Activated naive CD4-positive, alpha-beta T cell treated with anti-CD3 and anti-CD28 coated beads, Interleukin-2, amount 50 U/mL, for 24 hours (primary cell): Measurements from ENCODE around the gene MS4A12.
"Not testable (repeated sequence)": the region's sequence is repeated elsewhere in the genome, so short reads cannot be mapped to it uniquely, and the experiment has no call there.

Experiments used
- H3K27ac Mint-ChIP-seq: one replicate; pipeline ENCODE4 v1.8.0; 2021; ENCODE audit warnings: mild to moderate bottlenecking, mixed read lengths
- H3K27me3 Mint-ChIP-seq: one replicate; pipeline ENCODE4 v1.8.0; 2021; ENCODE audit warnings: mixed read lengths
- H3K36me3 Mint-ChIP-seq: one replicate; pipeline ENCODE4 v1.8.0; 2021; ENCODE audit warnings: mixed read lengths
- H3K4me1 Mint-ChIP-seq: one replicate; pipeline ENCODE4 v1.8.0; 2021; ENCODE audit warnings: mixed read lengths
- H3K4me3 Mint-ChIP-seq: one replicate; pipeline ENCODE4 v1.8.0; 2021; ENCODE audit warnings: mild to moderate bottlenecking, mixed read lengths
- H3K9me3 Mint-ChIP-seq: one replicate; pipeline ENCODE4 v1.8.0; 2021; ENCODE audit warnings: mixed read lengths

Gene MS4A12

DNA sequence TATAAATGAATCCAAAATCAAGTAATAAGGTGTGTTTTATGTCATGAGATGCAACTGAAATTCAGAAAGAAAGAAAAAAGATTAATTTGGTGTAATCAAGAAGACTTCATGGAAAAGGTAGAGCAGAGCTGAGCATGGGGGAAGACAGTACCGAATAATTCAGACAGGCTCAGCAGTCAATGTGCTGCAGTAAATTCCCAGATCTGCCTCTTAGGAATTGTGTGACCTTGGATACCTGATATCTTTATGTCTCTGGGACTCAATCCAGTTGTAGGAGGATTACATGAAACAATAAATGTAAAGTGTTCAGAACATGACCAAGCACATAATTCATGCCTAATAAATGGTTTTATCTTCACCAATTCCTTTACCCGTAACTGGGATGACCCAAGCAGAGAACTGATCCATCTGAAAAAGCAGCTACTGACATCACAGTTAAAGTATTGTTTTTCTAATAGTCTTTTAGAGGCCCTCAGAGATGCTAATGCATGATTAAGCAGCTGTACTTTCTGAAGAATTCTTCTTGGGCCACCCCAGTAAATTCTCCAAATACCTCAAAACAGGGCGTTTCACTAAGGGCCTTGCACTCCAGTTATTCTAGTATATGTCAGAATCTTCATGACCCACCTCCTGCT, 7.8 kb downstream of the MS4A12 start:
- H3K9me3 Mint-ChIP-seq: no peaks in the 10 kb centered on the region
- no peaks in the 10 kb centered on the region for H3K36me3 Mint-ChIP-seq
- H3K4me1 Mint-ChIP-seq: peaks cover 11% of the 10 kb centered on the region
- H3K27me3 Mint-ChIP-seq: peaks cover 4% of the 10 kb centered on the region
- no peak overlapping the region for H3K27ac Mint-ChIP-seq
- no peak overlapping the region for H3K4me3 Mint-ChIP-seq

- Mint-ChIP-seq H3K9me3 (no peaks in the 10 kb centered on the region), H3K27ac (no peak overlapping the region), H3K27me3 (peaks cover 3% of the 10 kb centered on the region), H3K36me3 (no peaks in the 10 kb centered on the region), H3K4me3 (no peak overlapping the region), H3K4me1 (peaks cover 11% of the 10 kb centered on the region)
Observed at GRCh38 chr11:60502221-60502775, 9.7 kb downstream of the MS4A12 start.

GRCh38 chr11:60504219-60504905, 11.8 kb downstream of the MS4A12 start:
- Mint-ChIP-seq H3K36me3 (no peaks in the 10 kb centered on the region), H3K4me3 (no peak overlapping the region), H3K9me3 (no peaks in the 10 kb centered on the region), H3K27me3 (peaks cover 5% of the 10 kb centered on the region), H3K4me1 (peaks cover 11% of the 10 kb centered on the region), H3K27ac (no peak overlapping the region)

- H3K4me1 Mint-ChIP-seq, H3K27me3 Mint-ChIP-seq, H3K27ac Mint-ChIP-seq, H3K4me3 Mint-ChIP-seq, H3K9me3 Mint-ChIP-seq, H3K36me3 Mint-ChIP-seq: not testable (repeated sequence)
Observed at GRCh38 chr11:60509609-60510008, 17.0 kb downstream of the MS4A12 start.

DNA sequence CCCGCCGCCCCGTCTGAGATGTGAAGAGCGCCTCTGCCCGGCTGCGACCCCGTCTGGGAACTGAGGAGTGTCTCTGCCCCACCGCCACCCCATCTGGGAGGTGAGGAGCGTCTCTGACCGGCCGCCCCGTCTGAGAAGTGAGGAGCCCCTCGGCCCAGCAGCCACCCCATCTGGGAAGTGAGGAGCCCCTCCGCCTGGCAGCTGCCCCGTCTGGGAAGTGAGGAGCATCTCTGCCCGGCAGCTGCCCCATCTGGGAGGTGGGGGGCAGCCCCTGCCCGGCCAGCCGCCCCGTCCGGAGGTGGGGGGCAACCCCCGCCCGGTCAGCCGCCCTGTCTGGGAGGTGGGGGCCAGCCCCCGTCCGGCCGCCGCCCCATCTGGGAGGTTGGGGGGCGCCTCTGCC, 17.6 kb downstream of the MS4A12 start:
- not testable (repeated sequence) for H3K9me3 Mint-ChIP-seq, H3K4me3 Mint-ChIP-seq, H3K27me3 Mint-ChIP-seq, H3K4me1 Mint-ChIP-seq, H3K27ac Mint-ChIP-seq, H3K36me3 Mint-ChIP-seq

- H3K36me3 Mint-ChIP-seq: peaks cover 1% of the 10 kb centered on the region
- H3K4me1 Mint-ChIP-seq: no peaks in the 10 kb centered on the region
- H3K27ac Mint-ChIP-seq: no peak overlapping the region
- no peak overlapping the region for H3K4me3 Mint-ChIP-seq
- no peaks in the 10 kb centered on the region for H3K9me3 Mint-ChIP-seq
- peaks cover 7% of the 10 kb centered on the region for H3K27me3 Mint-ChIP-seq
Observed at GRCh38 chr11:60511393-60511792, 18.8 kb downstream of the MS4A12 start.

DNA sequence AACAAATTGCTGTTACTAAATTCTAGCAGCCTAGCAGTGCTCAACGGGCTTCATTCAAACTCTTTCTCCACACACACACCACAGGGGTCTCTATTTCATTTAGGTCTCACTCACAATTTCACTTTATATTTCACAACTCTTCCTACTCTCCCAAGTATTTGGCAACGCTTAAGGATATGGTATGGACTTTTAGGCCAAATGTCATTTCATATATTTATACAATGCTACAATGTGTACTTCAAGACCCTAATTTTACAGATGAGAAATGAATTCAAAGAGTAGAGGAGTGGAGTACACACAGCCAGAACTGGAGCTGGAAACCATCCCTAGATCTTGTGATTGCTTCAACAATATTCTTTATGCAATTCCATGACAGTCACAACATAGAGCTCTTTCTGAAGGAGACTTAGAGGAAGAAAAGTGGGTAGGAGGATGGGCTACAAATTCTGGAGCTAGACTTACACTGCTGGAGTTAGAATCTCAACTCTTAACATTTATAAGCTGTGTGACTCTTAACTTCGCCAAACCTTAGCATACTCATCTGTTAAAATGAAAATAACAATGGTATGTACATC, 20.2 kb downstream of the MS4A12 start:
- Mint-ChIP-seq H3K27me3 (peaks cover 5% of the 10 kb centered on the region), H3K36me3 (peaks cover 1% of the 10 kb centered on the region)

GRCh38 chr11:60513496-60514460, 21.2 kb downstream of the MS4A12 start:
- H3K27ac Mint-ChIP-seq: no peak overlapping the region
- H3K9me3 Mint-ChIP-seq: peaks cover 2% of the 10 kb centered on the region
- H3K27me3 Mint-ChIP-seq: peaks cover 8% of the 10 kb centered on the region
- H3K4me3 Mint-ChIP-seq: no peak overlapping the region
- no peaks in the 10 kb centered on the region for H3K4me1 Mint-ChIP-seq
- H3K36me3 Mint-ChIP-seq: peaks cover 1% of the 10 kb centered on the region

More for the DNA sequence above, 20.2 kb downstream of the MS4A12 start:
- H3K9me3 Mint-ChIP-seq: no peaks in the 10 kb centered on the region
- H3K4me1 Mint-ChIP-seq: no peaks in the 10 kb centered on the region
- no peak overlapping the region for H3K4me3 Mint-ChIP-seq
- no peak overlapping the region for H3K27ac Mint-ChIP-seq

DNA sequence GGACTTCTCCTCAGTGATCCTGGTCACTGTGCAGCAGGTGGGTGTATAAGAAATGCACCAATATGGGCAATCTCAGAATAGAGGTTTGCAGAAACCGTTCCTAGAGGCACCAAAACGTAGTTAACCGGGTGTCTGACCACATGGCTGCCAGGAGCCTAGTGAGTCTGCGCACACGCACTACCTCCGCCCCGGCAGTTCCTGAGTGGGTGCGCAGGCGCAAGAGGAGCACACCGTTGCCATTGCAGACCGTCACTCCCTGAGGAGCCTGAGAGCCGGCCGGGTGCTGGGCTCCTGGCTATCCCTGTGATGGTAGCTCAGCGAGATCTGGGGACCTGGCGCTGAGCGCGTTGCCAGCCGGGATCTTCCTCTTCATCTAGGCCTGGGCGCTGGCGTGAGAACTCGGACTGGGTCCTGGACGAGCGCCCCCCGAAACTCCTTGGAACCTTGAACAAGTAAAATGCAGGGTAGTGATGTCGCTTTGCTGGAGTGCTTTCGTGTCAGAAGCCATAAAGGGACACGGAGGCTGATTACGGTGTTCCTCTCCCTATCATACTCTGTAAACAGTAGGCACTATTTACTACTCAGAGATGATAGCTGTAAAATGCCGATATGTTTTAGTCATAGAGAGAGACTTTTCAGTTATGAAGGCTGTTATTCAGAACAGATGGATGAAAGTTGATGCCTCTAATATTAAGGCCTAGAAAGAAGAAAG, 22.7 kb downstream of the MS4A12 start, which contains the start of gene MS4A13:
Gene MS4A13, plus strand, starts transcription at position 249 of the 712 bp plus-strand sequence. CDS start 2,692 bp downstream, outside the sequence.
- Mint-ChIP-seq H3K27me3 (peaks cover 10% of the 10 kb centered on the region), H3K27ac (no peak within 1 kb of the TSS), H3K4me1 (no peaks in the 10 kb centered on the region), H3K36me3 (peaks cover 1% of the 10 kb centered on the region), H3K4me3 (no peak within 1 kb of the TSS), H3K9me3 (peaks cover 13% of the 10 kb centered on the region)

DNA sequence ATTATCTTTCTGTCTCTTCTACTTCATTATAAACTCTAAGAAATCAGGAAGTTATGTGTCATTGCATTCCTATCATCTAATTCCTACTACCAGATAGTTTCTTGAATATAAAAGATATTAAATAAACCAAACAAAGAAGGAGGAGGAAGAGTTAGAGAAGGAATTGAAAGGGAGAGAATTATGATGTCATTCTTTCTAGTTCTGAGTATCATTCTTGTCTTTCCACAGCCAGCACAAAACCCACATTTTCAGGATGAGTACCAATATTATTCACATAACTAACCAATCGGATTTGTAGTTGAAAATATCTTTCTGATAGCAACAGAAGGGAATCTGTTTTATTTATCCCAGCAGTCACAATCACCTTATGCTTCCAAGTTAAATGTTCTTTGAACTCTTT, 35.9 kb downstream of the MS4A12 start:
- no peaks in the 10 kb centered on the region for H3K36me3 Mint-ChIP-seq
- H3K9me3 Mint-ChIP-seq: no peaks in the 10 kb centered on the region
- no peak overlapping the region for H3K27ac Mint-ChIP-seq
- peaks cover 22% of the 10 kb centered on the region for H3K27me3 Mint-ChIP-seq
- H3K4me3 Mint-ChIP-seq: no peak overlapping the region
- no peaks in the 10 kb centered on the region for H3K4me1 Mint-ChIP-seq

DNA sequence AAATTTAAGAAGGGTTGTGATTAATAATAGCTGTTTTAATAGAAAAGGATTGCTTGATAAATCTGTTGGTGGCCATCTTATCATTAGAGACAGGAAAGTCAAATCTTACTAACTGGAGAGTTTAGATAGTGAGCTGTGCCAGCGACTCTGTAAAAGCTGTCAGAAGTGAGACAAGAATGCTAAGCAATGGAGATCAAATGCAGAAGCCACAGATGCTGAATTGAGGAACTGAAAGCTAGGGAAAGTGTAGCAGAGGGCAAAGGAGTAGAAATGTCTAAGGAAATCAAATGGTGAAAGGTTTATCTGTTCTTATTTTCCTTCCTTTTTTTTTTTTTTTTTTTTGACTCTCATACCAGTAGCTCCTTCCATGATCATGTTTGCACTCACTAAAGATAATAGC, 36.4 kb downstream of the MS4A12 start:
- Mint-ChIP-seq H3K4me1 (no peaks in the 10 kb centered on the region), H3K27ac (no peak overlapping the region), H3K36me3 (no peaks in the 10 kb centered on the region), H3K4me3 (no peak overlapping the region), H3K27me3 (peaks cover 22% of the 10 kb centered on the region), H3K9me3 (no peaks in the 10 kb centered on the region)

DNA sequence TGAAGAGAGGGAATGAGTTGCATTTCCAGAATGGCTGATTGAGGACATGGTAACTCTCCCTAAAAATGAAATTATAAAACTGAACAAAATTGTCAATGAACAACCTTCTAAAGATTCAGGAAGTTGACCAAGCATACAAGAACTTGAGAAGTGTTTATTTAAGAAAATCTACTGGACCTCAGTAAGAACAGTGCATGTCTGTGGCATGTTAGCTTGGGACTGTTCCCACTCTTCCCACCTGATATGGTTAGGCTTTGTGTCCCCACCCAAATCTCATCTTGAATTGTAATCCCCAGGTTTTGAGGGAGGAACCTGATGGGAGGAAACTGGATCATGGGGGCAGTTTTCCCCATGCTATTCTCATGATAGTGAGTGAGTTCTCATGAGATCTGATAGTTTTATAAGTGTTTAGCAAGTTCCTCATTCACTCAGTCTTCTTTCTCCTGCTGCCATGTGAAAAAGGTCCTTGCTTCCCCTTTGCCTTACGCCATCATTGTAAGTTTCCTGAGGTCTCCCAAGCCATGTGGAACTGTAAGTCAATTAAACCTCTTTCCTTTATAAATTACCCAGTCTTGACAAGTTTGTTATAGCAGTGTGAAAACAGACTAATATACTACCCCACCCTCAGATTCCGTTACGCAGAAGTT, 38.0 kb downstream of the MS4A12 start:
- no peaks in the 10 kb centered on the region for H3K9me3 Mint-ChIP-seq
- no peak overlapping the region for H3K4me3 Mint-ChIP-seq
- no peaks in the 10 kb centered on the region for H3K36me3 Mint-ChIP-seq
- H3K4me1 Mint-ChIP-seq: no peaks in the 10 kb centered on the region
- no peak overlapping the region for H3K27ac Mint-ChIP-seq
- H3K27me3 Mint-ChIP-seq: peaks cover 22% of the 10 kb centered on the region

DNA sequence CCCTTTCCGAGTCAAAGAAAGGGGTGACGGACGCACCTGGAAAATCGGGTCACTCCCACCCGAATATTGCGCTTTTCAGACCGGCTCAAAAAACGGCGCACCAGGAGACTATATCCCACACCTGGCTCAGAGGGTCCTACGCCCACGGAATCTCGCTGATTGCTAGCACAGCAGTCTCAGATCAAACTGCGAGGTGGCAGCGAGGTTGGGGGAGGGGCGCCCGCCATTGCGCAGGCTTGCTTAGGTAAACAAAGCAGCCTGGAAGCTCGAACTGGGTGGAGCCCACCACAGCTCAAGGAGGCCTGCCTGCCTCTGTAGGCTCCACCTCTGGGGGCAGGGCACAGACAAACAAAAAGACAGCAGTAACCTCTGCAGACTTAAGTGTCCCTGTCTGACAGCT, 39.8 kb downstream of the MS4A12 start:
- H3K27ac Mint-ChIP-seq, H3K9me3 Mint-ChIP-seq, H3K4me1 Mint-ChIP-seq, H3K4me3 Mint-ChIP-seq, H3K36me3 Mint-ChIP-seq: not testable (repeated sequence)
- H3K27me3 Mint-ChIP-seq: peaks cover 20% of the 10 kb centered on the region

DNA sequence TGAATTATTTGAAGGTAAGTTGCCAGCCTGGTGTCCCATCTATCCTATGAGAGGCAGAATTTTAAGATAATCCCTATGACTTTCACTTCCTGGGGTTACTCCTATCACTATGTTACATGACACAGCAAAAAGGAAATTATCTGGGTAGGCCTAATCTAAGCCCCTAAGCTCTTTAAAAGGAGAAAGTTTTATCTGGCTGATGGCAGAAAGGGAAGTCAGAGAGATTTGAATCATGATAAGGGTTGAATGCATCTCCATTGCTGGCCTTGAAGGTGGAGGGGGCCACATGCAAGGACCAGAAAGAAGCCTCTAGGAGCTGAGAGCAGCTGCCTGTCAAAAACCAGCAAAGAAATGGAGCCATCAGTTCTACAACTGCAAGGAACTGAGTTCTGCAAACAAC, 46.0 kb downstream of the MS4A12 start:
- not testable (repeated sequence) for H3K36me3 Mint-ChIP-seq, H3K27ac Mint-ChIP-seq, H3K4me1 Mint-ChIP-seq, H3K27me3 Mint-ChIP-seq, H3K4me3 Mint-ChIP-seq, H3K9me3 Mint-ChIP-seq
